PC-3 (cell line): Measurements from ENCODE around the gene BCL2L12. TPM values are rescaled to one million over a fixed set of nuclear protein-coding genes. Genes with fewer than 3 reads are reported as not detected.
A peak's percentile ranks its signal among the peaks of the same experiment; 100 is the strongest.

ENCODE experiments used
- ATAC-seq: fragments of 200-7000 bp; cut with Tn5 transposase; 2 replicates; pipeline ENCODE4 v1.9.1; 2020; ENCODE audit warnings: mild to moderate bottlenecking, moderate library complexity
- BruUV-seq: library from RNA; stranded (reverse); fragments of 400-500 nt; replicated peaks from 2 replicates; lab custom pipeline; 2021; lab: Mats Ljungman, UMichigan
- CTCF ChIA-PET: fragments of 300-600 bp; sonication (Branson Sonifier 250); formaldehyde crosslinking; loops from one replicate; lab custom pipeline; 2022; ENCODE audit warnings: antibody characterized with exemption; lab: Charles Lee
- POLR2A ChIA-PET: fragments of 300-600 bp; sonication (Branson Sonifier 250); formaldehyde crosslinking; loops from one replicate; lab custom pipeline; 2022; ENCODE audit warnings: antibody characterized with exemption; ENCODE audit not compliant: unreplicated experiment; lab: Charles Lee
- DNase-seq: peaks from one replicate; pipeline ENCODE4 v3.0.0-alpha.2; 2015
- H2AFZ ChIP-seq: fragments of 300-600 bp; sonication (generic); 2 replicates; pipeline ENCODE4 v1.6.0; 2016; ENCODE audit warnings: antibody characterized with exemption, low read length
- H3F3A ChIP-seq: fragments of 300-600 bp; sonication (generic); one replicate; pipeline ENCODE4 v1.6.0; 2017; ENCODE audit warnings: antibody characterized with exemption, low read length, control low read depth, mild to moderate bottlenecking; ENCODE audit not compliant: unreplicated experiment
- H3K27ac ChIP-seq: fragments of 300-600 bp; sonication (generic); 2 replicates; pipeline ENCODE4 v1.5.1; 2016; ENCODE audit warnings: mild to moderate bottlenecking, low read length
- H3K27me3 ChIP-seq: fragments of 300-600 bp; sonication (generic); 2 replicates; pipeline ENCODE4 v1.6.1; 2016; ENCODE audit warnings: low read length, mixed read lengths
- H3K36me3 ChIP-seq: fragments of 300-600 bp; sonication (generic); 2 replicates; pipeline ENCODE4 v1.6.1; 2016; ENCODE audit warnings: low read depth, mixed run types, low read length, mixed read lengths
- H3K4me1 ChIP-seq: fragments of 300-600 bp; sonication (generic); 2 replicates; pipeline ENCODE4 v1.5.1; 2016; ENCODE audit warnings: low read length; ENCODE audit not compliant: insufficient read depth
- H3K4me2 ChIP-seq: fragments of 300-600 bp; sonication (generic); 2 replicates; pipeline ENCODE4 v1.6.0; 2016; ENCODE audit warnings: low read length
- H3K4me3 ChIP-seq: fragments of 300-600 bp; sonication (generic); 2 replicates; pipeline ENCODE4 v1.5.1; 2016; ENCODE audit warnings: mild to moderate bottlenecking, low read length, mixed read lengths
- H3K79me2 ChIP-seq: fragments of 300-600 bp; sonication (generic); 2 replicates; pipeline ENCODE4 v1.6.1; 2017; ENCODE audit warnings: low read length, mixed read lengths
- H3K9ac ChIP-seq: fragments of 300-600 bp; sonication (generic); 2 replicates; pipeline ENCODE4 v1.6.0; 2016; ENCODE audit warnings: mild to moderate bottlenecking, low read length
- H3K9me2 ChIP-seq: fragments of 300-600 bp; sonication (generic); replicated peaks from 2 replicates; pipeline ENCODE4 v1.6.1; 2016; ENCODE audit warnings: mixed run types, low read length, mixed read lengths
- H3K9me3 ChIP-seq: fragments of 300-600 bp; sonication (generic); 2 replicates; pipeline ENCODE4 v1.6.1; 2016; ENCODE audit warnings: low read length, mixed read lengths
- H4K20me1 ChIP-seq: fragments of 300-600 bp; sonication (generic); 2 replicates; pipeline ENCODE4 v1.6.1; 2016; ENCODE audit warnings: low read length, mixed read lengths
- EZH2 ChIP-seq: fragments of 300-600 bp; sonication (generic); IDR thresholded peaks from one replicate; pipeline ENCODE4 v1.6.1; 2017; ENCODE audit warnings: antibody characterized with exemption, mild to moderate bottlenecking, low read length; ENCODE audit not compliant: unreplicated experiment
- EZH2phosphoT487 ChIP-seq: fragments of 300-600 bp; sonication (generic); IDR thresholded peaks from 2 replicates; pipeline ENCODE4 v1.6.1; 2018; ENCODE audit warnings: mild to moderate bottlenecking, antibody characterized with exemption, low read length, borderline replicate concordance
- intact Hi-C: fragments of 100-400 bp; cut with micrococcal nuclease; formaldehyde crosslinking; loops from 2 replicates; pipeline ENCODE4 v1.9.0; 2023
- total RNA-seq: library from RNA; depleted of rRNA; stranded (reverse); fragments of >200 nt; gene quantifications from 2 replicates; pipeline ENCODE4 v1.2.3, GENCODE V29; 2014
- TF ChIP-seq, protein P1 (sequence below): fragments of 300-600 bp; sonication (generic); conservative IDR thresholded peaks from 2 replicates; pipeline ENCODE4 v1.5.1; 2017; ENCODE audit warnings: antibody characterized with exemption, low read depth, mild to moderate bottlenecking, low read length

BCL2L12 gene
- total RNA-seq, 1 experiment from 2014 or later = 104 TPM

DNA sequence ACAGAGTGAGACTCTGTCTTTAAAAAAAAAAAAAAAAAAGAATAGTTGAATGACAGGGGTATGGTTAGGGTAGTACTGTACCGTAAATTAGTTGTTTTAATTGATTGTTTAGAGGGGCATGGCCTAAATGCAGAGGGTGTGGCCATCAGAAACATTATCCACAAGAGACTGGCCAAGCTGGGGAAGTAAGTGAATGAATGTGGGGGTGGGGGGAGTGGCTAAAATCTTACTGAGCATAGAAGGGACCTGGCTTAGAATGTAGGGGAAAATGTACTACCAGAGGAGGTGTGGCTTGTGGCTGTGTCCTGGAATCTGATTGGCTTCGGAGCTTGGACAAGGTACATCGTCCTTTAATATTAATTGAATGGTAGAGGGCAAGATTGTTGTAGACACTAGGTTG is 3.8 kb downstream of the BCL2L12 start:
- no peak overlapping the region for H2AFZ ChIP-seq
- TF ChIP-seq EZH2 (no peak), EZH2phosphoT487 (no peak)
- TF ChIP-seq, protein P1, sequence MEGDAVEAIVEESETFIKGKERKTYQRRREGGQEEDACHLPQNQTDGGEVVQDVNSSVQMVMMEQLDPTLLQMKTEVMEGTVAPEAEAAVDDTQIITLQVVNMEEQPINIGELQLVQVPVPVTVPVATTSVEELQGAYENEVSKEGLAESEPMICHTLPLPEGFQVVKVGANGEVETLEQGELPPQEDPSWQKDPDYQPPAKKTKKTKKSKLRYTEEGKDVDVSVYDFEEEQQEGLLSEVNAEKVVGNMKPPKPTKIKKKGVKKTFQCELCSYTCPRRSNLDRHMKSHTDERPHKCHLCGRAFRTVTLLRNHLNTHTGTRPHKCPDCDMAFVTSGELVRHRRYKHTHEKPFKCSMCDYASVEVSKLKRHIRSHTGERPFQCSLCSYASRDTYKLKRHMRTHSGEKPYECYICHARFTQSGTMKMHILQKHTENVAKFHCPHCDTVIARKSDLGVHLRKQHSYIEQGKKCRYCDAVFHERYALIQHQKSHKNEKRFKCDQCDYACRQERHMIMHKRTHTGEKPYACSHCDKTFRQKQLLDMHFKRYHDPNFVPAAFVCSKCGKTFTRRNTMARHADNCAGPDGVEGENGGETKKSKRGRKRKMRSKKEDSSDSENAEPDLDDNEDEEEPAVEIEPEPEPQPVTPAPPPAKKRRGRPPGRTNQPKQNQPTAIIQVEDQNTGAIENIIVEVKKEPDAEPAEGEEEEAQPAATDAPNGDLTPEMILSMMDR = no peak
- no peak overlapping the region for H3K4me2 ChIP-seq
- intact Hi-C loops = no loop called here
- H3K27ac ChIP-seq = no peak overlapping the region
- CTCF ChIA-PET = no interaction called here
- H4K20me1 ChIP-seq = peaks cover 3% of the 10 kb centered on the region; the same call in 1 of the 2 replicates
- H3K36me3 ChIP-seq = peaks cover 11% of the 10 kb centered on the region
- DNase-seq (no peak), ATAC-seq (no peak)
- no peaks in the 10 kb centered on the region for H3K9me2 ChIP-seq
- H3K4me1 ChIP-seq = peaks cover 19% of the 10 kb centered on the region
- H3K79me2 ChIP-seq = peaks cover 31% of the 10 kb centered on the region
- no peaks in the 10 kb centered on the region for H3K27me3 ChIP-seq
- no TSS peak for BruUV-seq
- no peaks in the 10 kb centered on the region for H3F3A ChIP-seq
- no peaks in the 10 kb centered on the region for H3K9me3 ChIP-seq
- no peak overlapping the region for H3K4me3 ChIP-seq
- no peak overlapping the region for H3K9ac ChIP-seq
- POLR2A ChIA-PET = no interaction called here

DNA sequence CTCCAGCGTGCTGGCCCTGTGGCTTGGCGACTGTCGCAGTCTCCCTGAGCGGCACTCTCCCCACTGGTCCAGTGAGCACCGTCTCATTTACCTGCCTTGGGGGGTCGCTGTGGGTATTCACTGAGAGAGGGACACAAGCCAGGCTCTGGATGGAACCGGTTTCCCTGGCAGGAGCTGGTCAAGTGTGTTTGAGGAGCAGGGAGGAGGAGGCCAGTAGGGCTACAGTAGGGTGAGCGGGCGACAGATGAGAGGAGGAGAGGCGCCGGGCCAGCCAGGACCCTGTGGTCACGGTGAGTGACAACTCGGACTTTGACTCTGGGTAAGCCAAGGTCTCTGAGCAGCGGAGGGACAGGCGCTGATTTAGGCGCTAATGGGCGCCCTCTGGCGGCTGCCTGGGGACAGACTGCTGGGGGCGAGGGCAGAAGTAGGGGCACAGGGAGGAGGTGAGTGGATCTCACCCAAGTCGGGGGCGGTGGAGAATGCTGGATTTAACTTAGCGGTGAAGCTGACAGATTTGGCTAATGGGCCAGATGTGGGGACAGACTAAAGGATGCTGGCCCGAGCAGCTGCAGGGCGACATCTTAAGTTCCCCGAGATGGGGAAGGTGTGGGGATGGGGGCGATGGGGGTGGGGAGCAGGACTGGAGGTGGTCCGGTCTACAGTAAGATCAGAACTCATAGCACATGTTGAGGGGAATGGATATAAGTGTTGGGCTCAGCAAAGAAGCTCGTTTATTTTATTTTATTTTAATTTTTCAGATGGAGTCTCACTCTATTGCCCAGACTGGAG is 6.6 kb downstream of the BCL2L12 start:
- ChIA-PET CTCF (interaction anchor here (0.5 kb wide), 1 partner anchor 239 kb away, joined by 6 read pairs; no protein-coding TSS in a partner anchor), POLR2A (no interaction called here)
- Histone ChIP-seq H3K9ac (no peak overlapping the region), H3K79me2 (peaks cover 9% of the 10 kb centered on the region), H2AFZ (peak overlapping the region; percentile 10), H3K9me3 (no peaks in the 10 kb centered on the region), H3K4me1 (peaks cover 14% of the 10 kb centered on the region), H3K27me3 (no peaks in the 10 kb centered on the region), H3K27ac (no peak overlapping the region), H3K36me3 (peaks cover 11% of the 10 kb centered on the region), H4K20me1 (peaks cover 1% of the 10 kb centered on the region; the same call in 1 of the 2 replicates), H3F3A (no peaks in the 10 kb centered on the region), H3K4me3 (no peak overlapping the region), H3K9me2 (no peaks in the 10 kb centered on the region), H3K4me2 (peak overlapping the region; percentile 21)
- intact Hi-C loops = no loop called here
- no TSS peak for BruUV-seq
- peak; percentile 25 for ATAC-seq
- TF ChIP-seq, protein P1 = peak; percentile 98
- no peak for TF ChIP-seq EZH2phosphoT487
- TF ChIP-seq EZH2 = no peak
- peak; percentile 82 for DNase-seq
